Measurements from ENCODE around the gene SLAMF1.
"Not testable (repeated sequence)": the region's sequence is repeated elsewhere in the genome, so short reads cannot be mapped to it uniquely, and the experiment has no call there.

SLAMF1 gene

GRCh38 chr1:160588468-160588867, 58.4 kb downstream of the SLAMF1 start:
- no peak for DNase-seq

GRCh38 chr1:160584784-160585183, 62.1 kb downstream of the SLAMF1 start:
- no peak for DNase-seq

- DNase-seq: not testable (repeated sequence)
Measured at GRCh38 chr1:160582976-160583375, 63.9 kb downstream of the SLAMF1 start.

GRCh38 chr1:160581961-160582360, 64.9 kb downstream of the SLAMF1 start:
- DNase-seq: no peak

GRCh38 chr1:160580221-160580812, 66.5 kb downstream of the SLAMF1 start:
- no peak for DNase-seq

GRCh38 chr1:160579216-160579701, 67.6 kb downstream of the SLAMF1 start, which contains the start of gene CD84:
TSS of gene CD84 (minus strand) at chr1:160579496. CDS start at chr1:160579437, 59 bp downstream.
- no peak for DNase-seq

GRCh38 chr1:160578525-160579191, 68.2 kb downstream of the SLAMF1 start:
- no peak for DNase-seq

GRCh38 chr1:160578175-160578524, 68.7 kb downstream of the SLAMF1 start:
- DNase-seq: no peak

GRCh38 chr1:160577671-160578070, 69.2 kb downstream of the SLAMF1 start:
- no peak for DNase-seq

GRCh38 chr1:160576884-160577283, 70.0 kb downstream of the SLAMF1 start:
- DNase-seq: no peak

GRCh38 chr1:160576390-160576789, 70.5 kb downstream of the SLAMF1 start:
- no peak for DNase-seq

GRCh38 chr1:160575112-160575664, 71.7 kb downstream of the SLAMF1 start:
- DNase-seq: no peak

GRCh38 chr1:160570840-160571239, 76.0 kb downstream of the SLAMF1 start:
- DNase-seq: no peak

GRCh38 chr1:160569806-160570205, 77.0 kb downstream of the SLAMF1 start:
- DNase-seq: no peak

- DNase-seq: peak; percentile 73
Measured at GRCh38 chr1:160567858-160568682, 78.8 kb downstream of the SLAMF1 start.

- no peak for DNase-seq
Measured at GRCh38 chr1:160567341-160567740, 79.5 kb downstream of the SLAMF1 start.

- no peak for DNase-seq
Measured at GRCh38 chr1:160565564-160565963, 81.3 kb downstream of the SLAMF1 start.

- DNase-seq: not testable (repeated sequence)
Measured at GRCh38 chr1:160563230-160563629, 83.6 kb downstream of the SLAMF1 start.

GRCh38 chr1:160562745-160563144, 84.1 kb downstream of the SLAMF1 start:
- not testable (repeated sequence) for DNase-seq

GRCh38 chr1:160560806-160561205, 86.0 kb downstream of the SLAMF1 start:
- no peak for DNase-seq

GRCh38 chr1:160560045-160560705, 86.7 kb downstream of the SLAMF1 start:
- no peak for DNase-seq

- DNase-seq: not testable (repeated sequence)
Measured at GRCh38 chr1:160559437-160559836, 87.4 kb downstream of the SLAMF1 start.
